BJ (cell line): Measurements from ENCODE around the gene ZNF575. TPM values are rescaled to one million over a fixed set of nuclear protein-coding genes. Genes with fewer than 3 reads are reported as not detected.

Experiments used
- CTCF ChIA-PET: fragments of 350-600 bp; formaldehyde crosslinking; extraction: SDS; loops from one replicate; lab custom pipeline; 2021; ENCODE audit warnings: antibody characterized with exemption, inconsistent platforms; lab: Yijun Ruan, JAX
- POLR2A ChIA-PET: fragments of 300-600 bp; sonication (Branson Sonifier 250); formaldehyde crosslinking; extraction: SDS; loops from one replicate; lab custom pipeline; 2021; ENCODE audit warnings: antibody characterized with exemption; lab: Charles Lee
- DNase-seq: peaks from one replicate; pipeline ENCODE4 v3.0.0-alpha.2; 2011; ENCODE audit warnings: low read depth
- H3K27me3 ChIP-seq: 2 replicates; pipeline ENCODE4 v1.6.0; 2011; ENCODE audit warnings: low read length; ENCODE audit not compliant: control insufficient read depth, insufficient read depth
- H3K36me3 ChIP-seq: 2 replicates; pipeline ENCODE4 v1.5.1; 2011; ENCODE audit warnings: low read length; ENCODE audit not compliant: control insufficient read depth, insufficient read depth
- H3K4me3 ChIP-seq: 2 replicates; pipeline ENCODE4 v1.5.1; 2011; ENCODE audit warnings: low read depth, mild to moderate bottlenecking, control low read depth, low read length
- CTCF ChIP-seq: IDR thresholded peaks from 2 replicates; pipeline ENCODE4 v1.5.1; 2011; ENCODE audit warnings: low read depth, mild to moderate bottlenecking, control low read depth, inconsistent platforms, low read length, moderate library complexity; ENCODE audit not compliant: insufficient read depth
- polyA plus RNA-seq: library from polyadenylated mRNA; depleted of rRNA; stranded (reverse); fragments of >200 nt; gene quantifications from 2 replicates; pipeline ENCODE4 v1.2.3, GENCODE V29; 2011

ZNF575 gene
- polyA plus RNA-seq, 1 experiment: 0.09 TPM

GRCh38 chr19:43503501-43504425, 29.2 kb upstream of the ZNF575 start:
- Histone ChIP-seq H3K27me3 (no peaks in the 10 kb centered on the region), H3K36me3 (peaks cover 10% of the 10 kb centered on the region), H3K4me3 (peak overlapping the region; percentile 53)
- ChIA-PET POLR2A (interaction anchor here (0.5 to 0.6 kb wide), 2 partner anchors 29 to 114 kb away, joined by 4 to 9 read pairs; no protein-coding TSS in a partner anchor), CTCF (interaction anchor here (0.5 to 3.0 kb wide), 14 partner anchors 8 to 79 kb away, joined by 3 to 25 read pairs (median 3); no protein-coding TSS in a partner anchor)
- TF ChIP-seq CTCF: no peak; the same call in 1 of the 2 replicates
- no peak for DNase-seq

- ChIA-PET CTCF (interaction anchor here (0.5 to 3.0 kb wide), 12 partner anchors 9 to 72 kb away, joined by 3 to 25 read pairs (median 3); no protein-coding TSS in a partner anchor), POLR2A (interaction anchor here (0.6 kb wide), 1 partner anchor 28 kb away, joined by 4 read pairs; no protein-coding TSS in a partner anchor)
- peaks cover 11% of the 10 kb centered on the region for H3K36me3 ChIP-seq
- H3K4me3 ChIP-seq: peak within 1 kb of the TSS; percentile 53
- TF ChIP-seq CTCF: 0 out of 2 replicates have a peak, but pooled peaks have one; percentile 8
- no peak for DNase-seq
- H3K27me3 ChIP-seq: no peaks in the 10 kb centered on the region
These were observed 28.4 kb upstream of the ZNF575 start, which contains the start of gene PHLDB3 for GRCh38 chr19:43504426-43505185. Gene PHLDB3 (minus strand): TSS chr19:43504746. CDS start chr19:43504118, 628 bp downstream.

- ChIA-PET POLR2A (no interaction called here), CTCF (interaction anchor here (0.7 to 3.0 kb wide), 5 partner anchors 9 to 73 kb away, joined by 4 to 25 read pairs (median 5); no protein-coding TSS in a partner anchor)
- TF ChIP-seq CTCF: no peak
- Histone ChIP-seq H3K4me3 (no peak overlapping the region), H3K27me3 (no peaks in the 10 kb centered on the region), H3K36me3 (peaks cover 16% of the 10 kb centered on the region)
- DNase-seq: no peak
These were observed 27.9 kb upstream of the ZNF575 start for GRCh38 chr19:43505186-43505456.

GRCh38 chr19:43505941-43506340, 27.0 kb upstream of the ZNF575 start:
- POLR2A ChIA-PET: no interaction called here
- TF ChIP-seq CTCF: no peak
- CTCF ChIA-PET: interaction anchor here (0.9 to 3.0 kb wide), 2 partner anchors 14 to 74 kb away, joined by 5 to 12 read pairs; no protein-coding TSS in a partner anchor
- peaks cover 19% of the 10 kb centered on the region for H3K36me3 ChIP-seq
- no peaks in the 10 kb centered on the region for H3K27me3 ChIP-seq
- H3K4me3 ChIP-seq: no peak overlapping the region
- DNase-seq: no peak
